Muscle of back (tissue), 13 donors: ENCODE data around the gene GLI3. TPM values are rescaled to one million over a fixed set of nuclear protein-coding genes. Genes with fewer than 3 reads are reported as not detected.

ENCODE experiments used
- DNase-seq, 3 donors: peaks; one replicate each; pipeline versions ENCODE4 v3.0.0 to v3.0.0-alpha.2; 2013
- long read RNA-seq, 9 donors: transcript quantifications; one replicate each; lab custom pipeline, GENCODE V29; 2026
- polyA plus RNA-seq, 10 donors: library from polyadenylated mRNA; unstranded; fragments of 120-200 nt; gene quantifications; one replicate each; pipeline ENCODE4 v1.2.1, GENCODE V29; 2013; ENCODE audit not compliant: insufficient read length in 10 of 10

The GLI3 gene
- polyA plus RNA-seq: 10 to 100 TPM; 12.5 to 31.8 (median 15.0) TPM
- long read RNA-seq, donor 1, full-length matches to known transcripts: 2 of 2 reads
- long read RNA-seq, donor 1, partial matches to known transcripts: 0 of 2 reads
- long read RNA-seq, donor 1, other reads (novel, unspliced or antisense): 0 of 2 reads
- long read RNA-seq, donor 2: 0 reads
- long read RNA-seq, donor 3: 0 reads
- long read RNA-seq, donor 4: 0 reads
- long read RNA-seq, donor 5, full-length matches to known transcripts: 2 of 2 reads
- long read RNA-seq, donor 5, partial matches to known transcripts: 0 of 2 reads
- long read RNA-seq, donor 5, other reads (novel, unspliced or antisense): 0 of 2 reads
- long read RNA-seq, donor 6, partial matches to known transcripts: 0 of 1 reads
- long read RNA-seq, donor 6, other reads (novel, unspliced or antisense): 0 of 1 reads
- long read RNA-seq, donor 7, full-length matches to known transcripts: 1 of 1 reads
- long read RNA-seq, donor 7, partial matches to known transcripts: 0 of 1 reads
- long read RNA-seq, donor 7, other reads (novel, unspliced or antisense): 0 of 1 reads
- long read RNA-seq, donor 8, partial matches to known transcripts: 0 of 2 reads
- long read RNA-seq, donor 8, other reads (novel, unspliced or antisense): 0 of 2 reads
- long read RNA-seq, donor 9: 0 reads

DNA sequence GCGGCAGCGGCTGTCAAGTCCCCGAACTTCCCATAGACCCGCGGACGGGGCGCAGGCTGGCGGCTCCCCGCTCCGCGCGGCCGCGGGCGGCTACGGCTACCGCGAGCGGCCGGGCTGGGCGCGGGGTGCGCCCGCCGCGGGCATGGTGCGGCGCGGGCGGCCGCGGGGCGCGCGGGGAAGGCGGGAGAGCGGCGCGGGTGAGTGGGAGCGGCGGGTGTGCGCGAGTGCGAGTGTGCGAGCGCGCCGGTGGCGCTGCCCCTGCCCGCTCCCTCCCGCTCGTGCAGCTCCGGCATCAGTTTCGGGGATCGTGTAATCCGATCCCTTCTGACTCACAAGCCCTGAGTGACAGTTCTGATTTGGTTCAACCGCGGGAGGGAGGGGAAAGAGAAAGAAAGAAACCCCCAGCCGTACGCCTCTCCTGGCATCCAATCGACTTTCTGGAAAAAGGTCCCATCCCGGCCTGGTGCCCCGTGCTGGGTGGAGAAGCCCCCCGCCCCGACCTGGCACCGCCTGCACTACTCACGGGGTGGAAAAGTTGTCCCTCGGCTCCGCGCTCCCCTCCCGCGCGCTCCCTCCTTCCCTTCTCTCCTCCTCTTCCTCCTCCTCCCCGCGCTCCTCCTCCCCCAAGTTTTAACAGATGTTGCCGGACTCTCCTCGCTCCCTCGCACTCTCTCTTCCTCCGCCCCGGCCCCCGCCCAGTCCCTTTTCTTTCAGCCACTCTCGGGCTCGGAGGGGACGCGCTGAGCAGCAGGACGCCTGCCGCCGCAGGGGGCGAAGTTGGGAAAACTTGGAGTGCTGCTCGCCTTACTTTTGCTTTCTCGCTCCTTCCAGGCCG lies at the start of gene GLI3:
TSS of gene GLI3 (minus strand) at position 234 of the 835 bp plus-strand sequence. CDS start 13,956 bp downstream, outside the sequence.
- peak; percentile 95 to 99 (median 95) for DNase-seq

DNA sequence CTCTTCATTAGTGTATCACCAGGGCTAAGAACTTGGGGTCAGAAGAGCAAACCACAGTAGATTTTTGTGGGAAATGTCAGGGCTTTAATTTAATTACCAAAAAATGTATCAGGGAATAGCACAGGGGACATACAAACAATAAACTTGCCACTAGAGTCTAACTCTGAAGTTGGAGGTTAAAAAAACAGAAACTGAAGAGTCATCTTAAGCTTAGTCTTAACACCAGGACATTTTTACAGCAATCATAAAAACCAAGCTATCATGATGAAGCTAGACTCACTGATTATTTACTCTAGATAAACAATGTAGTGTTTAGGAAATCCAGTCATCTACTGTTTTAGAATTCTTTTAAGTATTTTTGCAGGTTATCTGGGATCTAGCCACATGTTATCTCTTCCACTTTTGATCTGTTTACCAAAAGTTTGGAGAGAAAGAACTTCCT lies 48.4 kb upstream of the GLI3 start:
- DNase-seq: no peak

DNA sequence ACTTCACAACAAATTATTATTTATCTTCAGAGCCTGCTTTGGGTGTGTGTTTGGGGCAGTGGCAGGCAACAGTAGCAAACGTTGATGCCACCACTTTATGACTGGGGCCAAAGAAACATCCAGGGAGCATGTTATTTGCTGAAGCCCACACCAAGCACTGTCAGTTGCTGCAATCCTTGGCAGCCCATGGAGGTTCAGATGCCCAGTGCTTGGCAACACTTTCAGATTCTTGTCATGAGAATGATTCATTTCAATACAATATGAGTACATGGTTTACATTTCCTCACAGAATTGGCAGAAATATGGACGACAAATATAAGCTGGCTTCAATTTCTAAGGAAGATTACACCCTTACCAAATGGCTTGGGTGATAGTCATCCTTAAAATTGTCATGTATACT lies 46.5 kb upstream of the GLI3 start:
- peak in 2 of 3 donors; percentile 12 to 17 for DNase-seq

DNA sequence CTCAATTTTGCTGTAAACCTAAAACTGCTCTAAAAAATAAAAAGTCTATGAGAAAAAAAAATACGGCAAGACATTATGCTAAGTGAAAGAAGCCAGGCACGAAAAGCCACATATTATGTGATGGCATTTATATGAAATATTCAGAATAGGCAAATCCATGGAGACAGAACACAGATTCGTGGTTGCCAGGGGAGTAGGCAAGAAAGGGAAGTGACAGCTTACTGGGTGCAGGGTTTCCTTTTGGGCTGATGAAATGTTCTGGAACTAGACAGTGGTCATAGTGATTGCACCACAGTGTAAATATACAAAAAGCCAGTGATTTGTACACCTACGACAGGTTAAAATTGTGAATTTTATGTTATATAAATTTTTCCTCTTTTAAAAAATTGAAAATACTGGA lies 41.3 kb upstream of the GLI3 start:
- no peak for DNase-seq

DNA sequence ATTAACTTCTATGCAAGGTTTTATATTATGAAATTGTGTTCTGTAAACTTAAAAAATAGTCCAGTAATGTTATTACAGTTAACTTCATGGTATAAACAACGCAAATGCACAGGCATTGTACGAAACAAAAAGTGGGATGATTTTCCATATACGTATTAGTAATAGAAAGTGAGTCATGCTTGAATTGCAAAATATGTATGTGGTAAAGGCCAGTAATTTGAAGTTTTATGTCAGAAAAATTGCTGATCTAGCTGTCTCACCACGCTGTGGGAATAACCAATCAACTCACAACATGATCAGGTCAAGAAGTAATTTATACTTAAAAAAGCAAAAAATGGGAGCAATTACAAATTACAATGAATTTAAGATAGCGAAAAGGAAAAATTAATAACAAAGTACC lies 37.0 kb upstream of the GLI3 start:
- DNase-seq: peak in 1 of 3 donors; percentile 14

DNA sequence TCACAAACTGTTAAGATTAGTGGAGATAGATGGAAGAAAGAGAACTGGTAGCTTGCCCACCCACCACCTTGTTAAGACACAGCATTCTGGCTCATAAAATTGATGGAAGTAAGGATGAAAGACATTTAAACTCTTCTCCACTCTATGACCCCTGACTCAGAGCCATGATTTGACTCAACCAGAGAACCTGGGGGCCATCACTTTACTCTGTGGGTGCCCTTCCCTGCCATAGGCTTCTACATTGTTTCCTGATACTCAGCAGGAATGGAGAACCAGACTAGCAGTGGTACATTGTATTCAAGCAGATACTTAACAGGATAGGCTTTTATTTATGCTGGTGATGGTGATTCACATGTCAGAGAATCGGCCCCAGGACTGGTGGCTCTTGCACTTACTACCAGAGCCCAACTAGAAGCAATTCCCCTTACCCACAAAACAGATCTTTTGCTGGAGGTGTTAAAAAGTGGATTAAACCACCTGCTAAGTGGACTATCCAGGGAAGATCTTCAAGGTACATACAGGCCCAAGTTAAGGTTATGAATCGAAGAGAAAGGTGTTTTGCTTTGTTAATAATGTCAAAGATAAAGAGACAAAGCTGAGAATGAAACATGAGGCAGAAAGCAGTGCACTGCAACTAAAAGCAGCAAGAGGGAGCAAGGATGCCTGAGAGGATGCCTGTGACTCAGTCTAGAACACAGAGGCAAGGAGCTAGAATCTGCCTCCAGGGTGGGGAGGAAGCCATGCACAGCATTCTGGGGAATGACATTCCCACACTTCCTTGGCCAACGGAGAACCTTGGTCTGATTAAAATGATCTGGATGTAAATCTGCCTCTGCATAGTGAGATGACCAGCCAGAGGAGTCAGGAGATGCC lies 36.0 kb upstream of the GLI3 start:
- DNase-seq: peak in 1 of 3 donors; percentile 21

DNA sequence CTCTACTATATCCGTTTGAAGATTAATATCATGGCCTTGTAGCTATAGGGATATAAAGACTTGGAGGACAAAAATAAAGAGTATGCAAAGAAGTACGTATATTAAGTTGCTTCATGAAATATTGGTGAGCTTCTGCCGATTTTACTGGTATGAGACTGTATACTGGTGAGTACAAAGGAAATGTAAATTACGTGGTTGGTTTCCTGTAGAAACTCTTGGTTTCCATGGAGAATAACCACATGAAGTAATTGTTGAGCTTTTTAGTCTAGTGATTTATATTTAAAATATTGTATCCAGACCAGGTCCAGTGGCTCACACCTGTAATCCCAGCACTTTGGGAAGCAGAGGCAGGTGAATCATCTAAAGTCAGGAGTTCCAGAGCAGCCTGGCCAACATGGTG lies 32.2 kb upstream of the GLI3 start:
- no peak for DNase-seq

DNA sequence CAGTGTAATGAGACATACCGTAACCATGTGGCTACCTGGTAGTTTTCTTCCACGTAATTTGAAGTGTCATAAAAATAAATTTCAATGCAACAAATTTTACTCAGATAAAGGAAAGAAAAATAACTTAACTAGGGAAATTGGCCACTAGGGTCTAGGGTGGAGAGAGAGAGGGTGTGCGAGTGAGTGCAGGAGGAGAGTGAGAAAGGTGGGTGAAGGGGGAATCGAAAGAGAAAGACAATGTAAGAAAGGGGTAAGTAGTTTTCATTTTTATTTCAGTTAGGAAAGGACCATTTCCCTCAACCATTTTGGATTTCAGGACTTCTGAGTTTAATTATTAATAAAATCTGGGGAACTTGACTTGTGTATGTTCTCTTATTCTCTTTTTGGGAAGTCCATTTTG lies 27.7 kb upstream of the GLI3 start:
- DNase-seq: no peak

DNA sequence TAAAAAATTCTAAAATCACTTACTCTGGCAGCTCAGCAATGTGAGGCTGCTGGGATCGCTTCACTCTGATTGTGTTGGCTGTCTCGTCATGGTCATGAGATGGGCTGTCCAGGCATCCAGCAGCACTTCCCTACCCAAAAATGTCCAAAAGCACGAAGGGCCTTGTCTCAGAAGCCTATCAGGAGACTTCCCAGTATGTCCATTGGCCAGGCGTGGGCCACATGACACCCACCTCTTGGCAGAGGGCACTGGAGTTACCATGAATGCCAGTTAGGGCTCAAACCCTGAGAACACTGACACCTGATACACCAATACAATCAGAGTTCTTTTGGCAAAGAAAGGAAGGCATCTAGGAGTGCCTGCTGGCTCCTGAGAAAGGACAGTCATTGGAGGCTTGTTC lies 27.0 kb upstream of the GLI3 start:
- no peak for DNase-seq

DNA sequence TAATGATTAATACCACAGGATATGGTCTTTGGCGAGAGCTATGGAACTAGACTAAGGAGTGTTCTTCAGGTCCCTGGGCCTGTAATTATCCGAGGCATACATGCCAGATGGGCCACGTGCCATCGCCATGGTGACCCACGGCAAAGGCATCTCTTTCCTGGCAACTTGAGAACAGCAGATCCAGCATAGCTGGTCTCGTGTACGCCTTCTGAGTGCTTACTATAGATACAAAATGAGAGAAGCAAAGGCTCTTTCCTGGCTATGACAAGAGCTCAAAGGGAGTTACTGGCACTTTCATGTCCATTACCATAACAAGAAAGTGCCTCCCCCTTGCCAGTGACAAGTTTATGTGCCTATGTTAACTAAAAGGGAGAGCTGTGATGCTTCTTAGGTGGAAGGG lies 26.0 kb upstream of the GLI3 start:
- peak; percentile 28 to 70 (median 36) for DNase-seq

DNA sequence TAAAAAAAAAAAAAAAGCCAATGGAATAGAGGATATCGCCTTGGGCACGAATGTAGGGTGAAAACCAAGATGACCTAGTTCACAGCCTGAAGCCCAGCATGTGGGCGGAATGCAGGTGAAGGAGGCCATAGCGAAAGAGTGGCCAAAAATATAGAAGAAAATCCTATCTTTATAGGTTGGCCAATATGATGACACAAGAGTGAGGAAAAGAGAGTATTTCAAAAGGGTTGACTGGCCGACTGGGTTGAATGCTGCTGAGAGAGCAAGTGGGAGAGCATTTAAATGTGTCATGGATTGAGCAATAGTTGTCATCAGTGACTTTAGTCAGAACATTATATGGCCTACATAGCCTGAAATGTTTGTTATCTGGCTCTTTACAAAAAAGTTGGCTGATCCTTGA lies 17.2 kb upstream of the GLI3 start:
- no peak for DNase-seq

DNA sequence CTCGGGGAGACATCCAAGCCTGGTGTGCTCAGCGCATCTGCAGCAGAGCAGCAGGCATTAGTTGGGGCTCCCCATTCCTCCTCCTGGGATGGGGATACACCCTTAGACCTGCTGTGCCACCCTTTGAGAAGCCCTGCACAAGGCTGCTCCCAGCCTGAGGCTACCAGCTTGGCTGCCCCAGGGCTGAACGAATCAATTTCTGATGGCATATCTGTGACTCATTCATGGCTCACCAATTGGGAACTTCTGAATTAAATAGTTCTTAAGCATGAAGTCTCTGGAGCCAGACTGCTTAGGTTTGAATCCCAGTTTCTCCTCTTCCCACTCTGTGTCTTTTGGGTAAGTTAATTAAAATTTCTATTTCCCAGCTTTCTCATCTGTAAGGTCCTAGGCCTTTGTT lies 16.3 kb upstream of the GLI3 start:
- DNase-seq: no peak

DNA sequence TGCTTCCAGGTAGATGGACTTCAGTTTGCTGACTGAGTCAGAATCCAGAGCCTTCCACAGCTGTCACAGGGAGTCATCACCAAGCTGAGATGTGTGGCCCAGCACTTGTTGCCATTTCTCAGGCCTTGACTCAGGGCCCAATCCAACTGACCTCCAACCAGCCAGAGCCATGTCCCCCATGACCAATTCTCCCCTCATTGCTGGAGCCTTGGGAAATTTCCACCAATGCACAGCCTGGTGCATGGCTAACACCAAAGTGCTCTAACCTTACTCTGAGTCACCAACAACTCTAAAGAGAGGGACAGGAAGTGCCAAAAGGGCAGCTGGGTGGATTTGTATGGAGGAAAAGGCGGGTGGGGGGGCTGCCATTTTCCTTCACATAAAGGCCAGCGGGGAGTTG lies 13.4 kb upstream of the GLI3 start:
- no peak for DNase-seq

DNA sequence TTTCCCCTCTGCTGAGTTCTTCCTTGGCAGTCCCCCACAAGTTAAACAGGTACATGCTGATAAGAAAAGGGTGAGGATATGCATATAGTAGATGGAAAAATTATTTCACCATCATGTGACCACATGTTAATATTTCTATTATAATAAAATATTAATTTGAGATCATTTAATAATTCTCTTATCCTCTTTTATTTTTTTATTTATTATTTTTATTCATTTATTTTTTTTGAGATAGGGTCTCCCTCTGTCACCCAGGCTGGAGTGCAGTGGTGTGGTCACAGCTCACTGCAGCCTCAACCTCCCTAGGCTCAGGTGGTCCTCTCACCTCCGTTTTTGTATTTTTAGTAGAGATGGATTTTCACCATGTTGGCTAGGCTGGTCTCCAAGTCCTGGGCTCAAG lies 11.6 kb upstream of the GLI3 start:
- no peak for DNase-seq

DNA sequence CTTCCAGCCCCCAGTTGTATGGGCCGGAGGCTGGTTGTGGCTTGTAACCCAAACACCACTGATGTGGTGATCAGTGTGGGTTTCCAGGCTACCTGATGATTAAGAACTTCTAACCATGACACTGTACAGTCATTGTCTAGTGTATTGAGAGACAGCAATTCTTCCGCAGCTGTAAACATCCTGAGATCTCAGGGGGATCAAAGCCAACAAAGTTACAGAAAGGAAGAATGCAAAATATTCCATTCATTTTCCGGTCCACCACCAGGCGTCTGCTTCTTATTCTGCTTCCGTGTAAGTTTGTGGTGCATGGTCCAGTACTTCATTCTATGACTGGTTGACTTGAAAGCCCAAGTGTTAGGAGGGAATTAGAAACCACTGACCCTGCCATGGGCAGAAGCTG lies 10.3 kb upstream of the GLI3 start:
- DNase-seq: peak in 2 of 3 donors; percentile 26 to 76

DNA sequence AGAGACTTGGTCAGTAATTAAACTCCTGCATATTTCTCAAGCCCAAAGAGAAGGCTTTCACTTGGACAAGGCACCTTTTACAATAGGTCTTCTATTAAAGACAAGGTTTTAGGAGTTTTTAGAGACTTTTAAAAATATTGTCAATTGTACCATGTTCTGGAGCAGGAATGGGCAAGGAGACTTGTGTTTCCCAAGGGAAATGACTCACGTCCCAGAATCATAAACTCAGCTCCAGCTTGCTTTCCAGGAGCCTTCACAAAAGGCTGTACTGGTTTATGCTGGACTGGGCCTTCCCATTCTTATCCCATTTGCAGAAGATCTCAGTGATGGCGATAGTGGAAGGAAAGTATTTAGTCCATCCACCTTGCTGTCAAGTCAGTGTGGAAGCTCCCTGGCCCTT lies 7.8 kb upstream of the GLI3 start:
- no peak for DNase-seq

DNA sequence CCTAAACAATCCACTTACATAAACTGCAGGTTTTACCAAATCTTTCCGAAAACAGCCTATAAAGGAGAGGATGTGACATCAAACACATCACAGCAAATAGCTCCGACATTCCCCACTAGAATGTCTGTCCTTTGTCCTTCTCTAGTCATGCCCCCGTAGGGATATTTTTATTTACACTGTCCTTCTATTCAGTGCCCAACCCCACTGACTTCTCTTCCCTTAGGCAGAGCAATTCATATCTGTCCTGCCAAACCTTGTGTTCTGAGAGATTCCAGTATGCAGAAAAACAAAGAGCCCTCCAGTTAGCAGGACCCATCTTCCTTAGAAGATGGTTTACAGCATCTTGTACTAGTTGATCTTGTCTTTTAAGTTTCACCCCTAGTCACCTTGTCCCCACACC lies 5.4 kb upstream of the GLI3 start:
- no peak for DNase-seq

DNA sequence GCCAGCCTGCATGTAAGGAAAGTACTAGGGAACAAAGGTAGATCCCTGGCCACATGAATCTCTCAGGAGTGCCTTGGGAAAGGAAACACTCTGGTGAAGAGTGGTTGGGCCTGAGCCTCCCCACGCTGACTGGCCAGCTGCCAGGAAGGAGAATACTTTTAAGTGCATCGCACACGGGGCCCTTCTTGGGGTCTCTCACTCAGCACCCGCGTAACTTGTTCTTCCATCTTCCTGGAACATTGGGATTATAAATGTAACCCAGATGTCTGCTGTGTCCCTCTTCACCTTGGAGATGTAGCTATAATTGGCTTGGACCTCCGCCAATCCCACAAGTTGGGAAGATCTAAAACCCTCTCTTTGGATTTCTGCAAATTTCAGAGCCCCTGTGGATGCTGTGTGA lies 4.4 kb upstream of the GLI3 start:
- peak in 1 of 3 donors; percentile 69 for DNase-seq

DNA sequence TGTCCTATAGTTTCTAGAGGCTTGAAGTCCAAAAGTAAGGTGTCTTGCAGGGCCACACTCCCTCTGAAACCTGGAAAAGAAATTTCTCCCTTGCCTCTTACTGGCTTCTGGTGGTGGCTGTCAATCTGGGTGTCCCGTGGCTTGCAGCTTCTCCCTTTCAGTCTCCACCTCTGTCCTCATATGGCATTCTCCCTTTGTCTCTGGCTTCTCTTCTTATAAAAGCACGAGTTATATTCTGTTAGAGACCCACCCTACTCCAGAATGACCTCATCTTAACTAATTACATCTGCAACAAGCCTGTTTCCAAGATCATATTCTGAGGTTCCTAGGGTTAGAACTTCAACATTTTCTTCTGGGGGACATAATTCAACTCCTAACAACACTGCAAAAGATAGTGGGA lies 3.4 kb upstream of the GLI3 start:
- DNase-seq: peak in 1 of 3 donors; percentile 66

DNA sequence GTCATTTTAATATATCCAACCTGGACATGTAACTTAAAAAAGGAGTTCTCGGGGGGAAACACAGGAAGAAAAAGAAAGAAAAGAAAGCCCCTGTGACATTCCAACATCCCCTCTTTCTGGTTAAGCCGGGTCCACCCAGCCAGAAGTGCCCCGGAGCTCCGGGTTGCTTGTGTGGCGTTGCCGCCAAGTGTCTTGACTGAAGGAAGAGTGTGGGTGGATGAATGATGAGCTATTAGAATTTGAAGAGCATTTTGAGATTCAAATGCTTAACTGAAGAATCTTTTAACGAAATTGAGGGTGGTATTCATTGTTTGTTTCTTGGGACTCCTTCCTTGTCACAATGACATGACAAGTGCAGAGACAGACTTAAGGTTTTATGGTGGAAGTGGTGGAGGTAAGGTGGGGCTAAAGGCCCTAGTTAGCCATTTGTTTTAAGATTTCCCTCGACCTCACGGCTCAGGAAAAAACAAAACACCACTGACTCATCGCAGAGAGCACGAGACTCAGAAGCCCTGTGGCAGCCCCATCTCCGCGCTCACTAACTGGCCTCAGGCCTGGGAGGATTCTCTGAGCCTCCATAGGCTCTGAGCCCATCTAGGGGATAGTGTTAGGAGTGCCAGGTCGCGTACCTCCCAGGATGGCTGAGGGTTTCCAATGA lies 1.8 kb upstream of the GLI3 start:
- DNase-seq: peak in 1 of 3 donors; percentile 57
